CD4-positive, alpha-beta T cell (primary cell): Measurements from ENCODE around the gene NDUFS6. TPM values are rescaled to one million over a fixed set of nuclear protein-coding genes. Genes with fewer than 3 reads are reported as not detected.

ENCODE experiments used
- ATAC-seq: fragments of 200-7000 bp; cut with Tn5 transposase; one replicate; pipeline ENCODE4 v1.10.0; 2022; ENCODE audit warnings: mild to moderate bottlenecking; ENCODE audit not compliant: poor library complexity
- CTCF ChIA-PET: fragments of 350-600 bp; sonication (Branson Sonifier 250); formaldehyde crosslinking; loops from one replicate; lab custom pipeline; 2021; ENCODE audit warnings: antibody characterized with exemption, inconsistent platforms; lab: Charles Lee
- POLR2A ChIA-PET: fragments of 350-600 bp; sonication (Branson Sonifier 250); formaldehyde crosslinking; loops from one replicate; lab custom pipeline; 2021; ENCODE audit warnings: antibody characterized with exemption, inconsistent platforms; lab: Charles Lee
- DNase-seq, 14 experiments: peaks; one replicate each; pipeline ENCODE4 v3.0.0-alpha.2; 2013 to 2020; ENCODE audit warnings: mixed read lengths in 2 of 14
- H3K27ac ChIP-seq, 2 donors: one replicate each; pipeline versions ENCODE4 v1.5.1 to v1.7.0; 2013; ENCODE audit warnings: low read length in 2 of 2, low read depth in 1 of 2, mild to moderate bottlenecking in 1 of 2
- H3K27me3 ChIP-seq, 2 experiments: 1 replicate in 1 of 2; 2 replicates in 1 of 2; pipeline versions ENCODE4 v1.6.1 to v1.7.0; 2013; ENCODE audit warnings: low read length in 2 of 2, control low read depth in 1 of 2, mild to moderate bottlenecking in 1 of 2, moderate library complexity in 1 of 2; ENCODE audit not compliant: insufficient read depth in 2 of 2, control insufficient read depth in 1 of 2
- H3K36me3 ChIP-seq: one replicate; pipeline ENCODE4 v1.6.1; 2013; ENCODE audit warnings: low read length, control low read depth; ENCODE audit not compliant: insufficient read depth
- H3K4me1 ChIP-seq: one replicate; pipeline ENCODE4 v1.6.1; 2013; ENCODE audit warnings: low read length, control low read depth; ENCODE audit not compliant: insufficient read depth
- H3K4me3 ChIP-seq: one replicate; pipeline ENCODE4 v1.5.1; 2013; ENCODE audit warnings: mild to moderate bottlenecking, low read length, moderate library complexity
- H3K9me3 ChIP-seq, 2 experiments: 1 replicate in 1 of 2; 2 replicates in 1 of 2; pipeline versions ENCODE4 v1.6.1 to v1.7.0; 2013; ENCODE audit warnings: low read length in 2 of 2, mild to moderate bottlenecking in 2 of 2, control low read depth in 1 of 2, moderate library complexity in 1 of 2; ENCODE audit not compliant: control insufficient read depth in 1 of 2, insufficient read depth in 1 of 2
- H3K27ac Mint-ChIP-seq: one replicate; pipeline ENCODE4 v1.8.0; 2020; ENCODE audit warnings: mixed read lengths
- H3K27me3 Mint-ChIP-seq: one replicate; pipeline ENCODE4 v1.8.0; 2021; ENCODE audit warnings: mixed read lengths
- H3K36me3 Mint-ChIP-seq: one replicate; pipeline ENCODE4 v1.8.0; 2021; ENCODE audit warnings: low read depth, mixed read lengths
- H3K4me1 Mint-ChIP-seq: one replicate; pipeline ENCODE4 v1.8.0; 2021; ENCODE audit warnings: low read depth, mixed read lengths
- H3K4me3 Mint-ChIP-seq: one replicate; pipeline ENCODE4 v1.8.0; 2020; ENCODE audit warnings: mild to moderate bottlenecking, mixed read lengths
- H3K9me3 Mint-ChIP-seq: one replicate; pipeline ENCODE4 v1.8.0; 2020; ENCODE audit warnings: mixed read lengths
- intact Hi-C, 2 experiments: fragments of 100-400 bp; cut with DNase I in 1 of 2; cut with micrococcal nuclease in 1 of 2; formaldehyde crosslinking; loops; one replicate each; pipeline versions ENCODE4 v1.15.1 to v1.9.0; 2023 to 2025; cut with DNase I, micrococcal nuclease
- total RNA-seq, 174 experiments: library from RNA in 2 of 174; stranded (reverse) in 2 of 174; gene quantifications; one replicate each; pipeline ENCODE4 v1.2.3 and lab custom pipeline; 2021 to 2026
- TF ChIP-seq, protein P1 (sequence below): fragments of 200-600 bp; IDR thresholded peaks from one replicate; pipeline ENCODE4 v1.8.0; 2022; ENCODE audit warnings: antibody characterized with exemption, mild to moderate bottlenecking

Gene NDUFS6
- total RNA-seq, 2 experiments from 2014 or later: 13.1 to 17.5 TPM

DNA sequence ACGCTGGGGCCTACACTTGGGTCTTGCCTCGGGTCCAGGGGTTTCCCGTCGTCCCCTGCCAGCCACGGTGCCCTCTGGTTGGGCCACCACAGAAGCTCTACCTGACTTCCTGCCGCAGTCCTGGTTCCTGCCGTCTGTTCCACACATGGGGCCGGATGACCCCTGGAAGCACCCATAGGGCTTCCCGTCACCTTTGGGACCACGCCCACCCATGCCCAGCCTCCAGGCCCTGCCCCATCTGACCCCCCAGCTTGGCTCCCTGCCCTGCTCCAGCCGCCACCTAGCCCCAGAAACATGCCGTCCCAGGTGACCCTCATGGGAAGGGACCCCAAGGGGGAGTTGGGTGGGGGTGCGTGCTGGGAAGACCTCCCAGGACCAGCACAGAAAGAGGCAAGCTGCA, 15.2 kb upstream of the NDUFS6 start:
- intact Hi-C loops: no loop called here
- H3K4me1 Mint-ChIP-seq: peaks cover 12% of the 10 kb centered on the region
- H3K4me1 ChIP-seq: peaks cover 16% of the 10 kb centered on the region
- no peak overlapping the region for H3K27ac ChIP-seq
- H3K27me3 ChIP-seq: no peaks in the 10 kb centered on the region
- POLR2A ChIA-PET: no interaction called here
- no peaks in the 10 kb centered on the region for H3K27me3 Mint-ChIP-seq
- no peaks in the 10 kb centered on the region for H3K36me3 ChIP-seq
- H3K9me3 ChIP-seq: no peaks in the 10 kb centered on the region
- no peaks in the 10 kb centered on the region for H3K36me3 Mint-ChIP-seq
- H3K4me3 ChIP-seq: no peak overlapping the region
- CTCF ChIA-PET: no interaction called here
- H3K9me3 Mint-ChIP-seq: no peaks in the 10 kb centered on the region
- ATAC-seq (no peak), DNase-seq (no peak)
- H3K4me3 Mint-ChIP-seq: no peak overlapping the region
- TF ChIP-seq, protein P1, sequence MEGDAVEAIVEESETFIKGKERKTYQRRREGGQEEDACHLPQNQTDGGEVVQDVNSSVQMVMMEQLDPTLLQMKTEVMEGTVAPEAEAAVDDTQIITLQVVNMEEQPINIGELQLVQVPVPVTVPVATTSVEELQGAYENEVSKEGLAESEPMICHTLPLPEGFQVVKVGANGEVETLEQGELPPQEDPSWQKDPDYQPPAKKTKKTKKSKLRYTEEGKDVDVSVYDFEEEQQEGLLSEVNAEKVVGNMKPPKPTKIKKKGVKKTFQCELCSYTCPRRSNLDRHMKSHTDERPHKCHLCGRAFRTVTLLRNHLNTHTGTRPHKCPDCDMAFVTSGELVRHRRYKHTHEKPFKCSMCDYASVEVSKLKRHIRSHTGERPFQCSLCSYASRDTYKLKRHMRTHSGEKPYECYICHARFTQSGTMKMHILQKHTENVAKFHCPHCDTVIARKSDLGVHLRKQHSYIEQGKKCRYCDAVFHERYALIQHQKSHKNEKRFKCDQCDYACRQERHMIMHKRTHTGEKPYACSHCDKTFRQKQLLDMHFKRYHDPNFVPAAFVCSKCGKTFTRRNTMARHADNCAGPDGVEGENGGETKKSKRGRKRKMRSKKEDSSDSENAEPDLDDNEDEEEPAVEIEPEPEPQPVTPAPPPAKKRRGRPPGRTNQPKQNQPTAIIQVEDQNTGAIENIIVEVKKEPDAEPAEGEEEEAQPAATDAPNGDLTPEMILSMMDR: no peak
- no peak overlapping the region for H3K27ac Mint-ChIP-seq

DNA sequence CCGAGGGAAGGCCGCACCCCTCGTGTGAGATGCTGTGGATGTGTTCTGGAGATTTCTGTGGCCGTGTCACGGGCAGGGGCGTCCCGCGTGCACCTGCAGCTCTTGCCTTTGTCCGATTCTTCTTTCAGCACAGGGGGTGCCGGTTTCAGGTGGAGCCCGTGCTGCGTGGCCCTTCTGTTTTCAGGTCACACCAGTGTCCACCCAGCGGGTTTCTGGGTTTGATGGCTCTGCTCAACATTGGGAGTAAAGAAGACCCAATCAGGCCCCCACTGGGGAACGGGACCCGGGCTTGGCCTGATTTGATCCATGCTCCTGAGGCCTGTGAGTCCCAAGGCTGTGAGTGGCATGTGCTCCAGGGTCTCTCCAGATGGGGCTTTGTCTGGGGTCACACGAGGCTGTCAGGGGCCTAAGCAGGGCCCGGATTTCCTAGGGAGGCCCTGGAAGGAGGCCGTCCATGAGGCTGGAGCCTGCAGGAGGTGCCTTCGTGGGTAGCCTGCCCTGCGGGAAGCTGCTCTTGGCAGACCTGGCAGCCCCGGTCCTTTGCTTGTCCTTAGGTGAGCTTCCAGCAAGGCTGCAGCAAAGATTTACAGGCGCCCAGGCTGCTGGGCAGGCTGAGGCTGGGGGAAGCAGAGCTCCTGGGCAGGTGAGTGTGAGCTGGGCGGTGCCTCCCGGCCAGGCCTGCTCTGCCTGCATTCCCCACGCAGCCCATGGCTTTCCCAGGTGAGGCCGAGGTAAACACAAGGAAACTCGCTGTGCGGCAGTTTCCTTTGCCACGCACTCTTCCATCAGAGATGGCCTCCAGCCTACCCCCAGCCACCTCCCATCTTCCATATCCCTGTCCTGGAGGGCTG, 14.4 kb upstream of the NDUFS6 start:
- H3K27me3 ChIP-seq: no peaks in the 10 kb centered on the region
- H3K27ac ChIP-seq: no peak overlapping the region
- no peak for ATAC-seq
- no peak overlapping the region for H3K4me3 ChIP-seq
- H3K36me3 ChIP-seq: no peaks in the 10 kb centered on the region
- peaks cover 23% of the 10 kb centered on the region for H3K4me1 ChIP-seq
- Mint-ChIP-seq H3K27me3 (no peaks in the 10 kb centered on the region), H3K4me1 (peaks cover 20% of the 10 kb centered on the region), H3K36me3 (no peaks in the 10 kb centered on the region), H3K9me3 (no peaks in the 10 kb centered on the region), H3K4me3 (no peak overlapping the region), H3K27ac (no peak overlapping the region)
- POLR2A ChIA-PET: no interaction called here
- TF ChIP-seq, protein P1: no peak
- intact Hi-C loops: no loop called here
- CTCF ChIA-PET: no interaction called here
- no peak for DNase-seq
- H3K9me3 ChIP-seq: no peaks in the 10 kb centered on the region

DNA sequence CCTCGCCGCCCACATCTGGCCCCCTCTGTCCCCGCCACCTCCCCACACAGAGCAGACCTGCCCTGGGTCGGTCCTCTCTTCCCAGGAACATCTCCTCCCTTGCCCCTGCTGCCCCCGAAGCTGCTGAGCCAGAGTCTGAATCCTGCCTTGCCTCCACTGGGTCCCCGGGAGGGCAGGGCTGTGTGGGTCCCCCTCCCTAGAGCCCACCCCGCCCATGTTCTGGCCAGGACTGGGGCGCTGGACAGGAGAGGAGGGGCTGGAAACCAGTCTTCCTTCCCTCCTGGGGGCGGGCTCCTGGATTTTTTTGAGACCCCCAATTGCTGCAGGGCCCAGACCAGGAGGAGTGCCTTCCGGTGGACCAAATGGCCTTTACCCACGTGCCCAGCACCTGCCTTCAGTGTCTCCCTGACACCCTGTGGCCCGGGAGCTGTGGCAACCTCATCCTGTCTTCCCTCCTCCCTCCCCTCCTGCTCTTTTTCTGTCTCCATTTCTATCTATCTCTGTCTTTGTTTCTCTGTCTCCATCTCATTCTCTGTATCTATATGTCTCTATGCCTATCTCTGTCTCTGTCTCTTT, 13.6 kb upstream of the NDUFS6 start:
- Mint-ChIP-seq H3K27me3 (no peaks in the 10 kb centered on the region), H3K4me1 (peaks cover 28% of the 10 kb centered on the region), H3K9me3 (no peaks in the 10 kb centered on the region), H3K36me3 (no peaks in the 10 kb centered on the region), H3K27ac (no peak overlapping the region), H3K4me3 (no peak overlapping the region)
- H3K4me3 ChIP-seq: no peak overlapping the region
- ChIA-PET POLR2A (no interaction called here), CTCF (no interaction called here)
- H3K27me3 ChIP-seq: no peaks in the 10 kb centered on the region
- H3K27ac ChIP-seq: no peak overlapping the region
- TF ChIP-seq, protein P1: no peak
- intact Hi-C loops: no loop called here
- no peaks in the 10 kb centered on the region for H3K9me3 ChIP-seq
- H3K36me3 ChIP-seq: no peaks in the 10 kb centered on the region
- DNase-seq: no peak
- peaks cover 30% of the 10 kb centered on the region for H3K4me1 ChIP-seq
- no peak for ATAC-seq
